Parathyroid adenoma (tissue), 2 donors: ENCODE results near the gene PGRMC1.

Experiments used
- H2AFZ ChIP-seq: fragments of 300-600 bp; sonication (generic); one replicate; pipeline ENCODE4 v1.7.0; 2017; ENCODE audit warnings: antibody characterized with exemption, mild to moderate bottlenecking
- H3K27ac ChIP-seq: fragments of 300-600 bp; sonication (generic); one replicate; pipeline ENCODE4 v1.7.0; 2017
- H3K27me3 ChIP-seq: fragments of 300-600 bp; sonication (generic); one replicate; pipeline ENCODE4 v1.7.0; 2017; ENCODE audit warnings: low read length; ENCODE audit not compliant: control insufficient read depth, insufficient read depth
- H3K36me3 ChIP-seq: fragments of 300-600 bp; sonication (generic); one replicate; pipeline ENCODE4 v1.7.0; 2017; ENCODE audit warnings: low read length; ENCODE audit not compliant: control insufficient read depth, insufficient read depth
- H3K4me1 ChIP-seq: fragments of 300-600 bp; sonication (generic); one replicate; pipeline ENCODE4 v1.7.0; 2017; ENCODE audit warnings: control low read depth
- H3K4me2 ChIP-seq: fragments of 300-600 bp; sonication (generic); one replicate; pipeline ENCODE4 v1.7.0; 2017; ENCODE audit warnings: low read length
- H3K4me3 ChIP-seq: fragments of 300-600 bp; sonication (generic); one replicate; pipeline ENCODE4 v1.7.0; 2017; ENCODE audit warnings: low read depth, low read length
- H3K79me2 ChIP-seq: fragments of 300-600 bp; sonication (generic); one replicate; pipeline ENCODE4 v1.7.0; 2017; ENCODE audit warnings: control low read depth
- H3K9ac ChIP-seq: fragments of 300-600 bp; sonication (generic); one replicate; pipeline ENCODE4 v1.7.0; 2017; ENCODE audit warnings: mild to moderate bottlenecking
- H3K9me3 ChIP-seq: fragments of 300-600 bp; sonication (generic); one replicate; pipeline ENCODE4 v1.7.0; 2017; ENCODE audit warnings: low read length; ENCODE audit not compliant: control insufficient read depth
- CTCF ChIP-seq: fragments of 300-600 bp; sonication (generic); IDR thresholded peaks from one replicate; pipeline ENCODE4 v1.7.0; 2017; ENCODE audit warnings: antibody characterized with exemption, mild to moderate bottlenecking
- donor health status: primary hyperparathyroidism.

Gene PGRMC1

GRCh38 chrX:119223783-119224182 is 12.3 kb upstream of the PGRMC1 start:
- Histone ChIP-seq H3K27me3 (no peaks in the 10 kb centered on the region), H3K9me3 (no peaks in the 10 kb centered on the region), H3K4me1 (no peaks in the 10 kb centered on the region), H3K4me3 (no peak overlapping the region), H3K79me2 (no peaks in the 10 kb centered on the region), H3K9ac (no peak overlapping the region), H3K27ac (no peak overlapping the region), H3K4me2 (no peak overlapping the region), H3K36me3 (no peaks in the 10 kb centered on the region), H2AFZ (no peak overlapping the region)
- no peak for TF ChIP-seq CTCF

GRCh38 chrX:119226446-119226845 is 9.6 kb upstream of the PGRMC1 start:
- no peak for TF ChIP-seq CTCF
- Histone ChIP-seq H3K79me2 (no peaks in the 10 kb centered on the region), H3K9ac (no peak overlapping the region)

DNA sequence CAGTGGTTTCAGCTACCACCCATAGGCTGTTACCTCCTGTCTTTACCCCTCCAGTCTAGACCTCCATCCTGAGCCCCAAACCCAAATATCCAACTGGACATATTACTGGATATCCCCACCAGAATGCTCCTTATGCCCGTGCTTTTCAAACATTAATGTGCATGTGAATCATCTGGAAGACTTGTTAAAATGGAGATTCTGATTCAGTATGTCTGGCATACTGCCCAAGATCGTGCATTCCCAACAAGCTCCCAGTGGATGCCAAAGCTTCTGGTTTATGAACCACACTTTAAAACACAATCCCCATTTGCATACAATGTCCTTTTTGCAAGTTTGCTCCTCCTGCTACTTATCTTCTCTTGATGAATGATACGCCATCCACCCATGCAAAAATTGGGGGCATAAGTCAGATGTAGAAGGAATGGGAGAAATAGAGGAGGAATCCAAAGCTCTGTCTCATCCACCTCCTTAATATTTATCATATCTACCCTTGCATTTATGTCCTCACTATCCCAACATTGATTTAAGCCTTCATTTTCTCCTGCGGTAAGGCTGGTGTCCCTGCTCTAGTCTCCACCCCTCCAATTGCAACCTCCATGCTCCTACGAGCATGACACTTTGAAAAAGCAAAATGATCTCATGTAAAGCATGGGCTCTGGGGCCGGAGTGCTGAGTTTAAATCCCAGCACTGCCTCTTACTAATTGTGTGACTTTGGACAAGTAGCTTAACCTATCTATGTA is 7.4 kb upstream of the PGRMC1 start:
- H2AFZ ChIP-seq, result no peak overlapping the region
- no peaks in the 10 kb centered on the region for H3K9me3 ChIP-seq
- H3K4me1 ChIP-seq, result no peaks in the 10 kb centered on the region
- H3K9ac ChIP-seq, result no peak overlapping the region
- TF ChIP-seq CTCF, result no peak
- no peaks in the 10 kb centered on the region for H3K79me2 ChIP-seq
- H3K4me2 ChIP-seq, result no peak overlapping the region
- no peak overlapping the region for H3K4me3 ChIP-seq
- no peaks in the 10 kb centered on the region for H3K27me3 ChIP-seq
- no peaks in the 10 kb centered on the region for H3K36me3 ChIP-seq
- no peak overlapping the region for H3K27ac ChIP-seq

More at GRCh38 chrX:119226446-119226845, 9.6 kb upstream of the PGRMC1 start:
- Histone ChIP-seq H2AFZ (no peak overlapping the region), H3K4me2 (no peak overlapping the region), H3K27ac (no peak overlapping the region), H3K4me1 (no peaks in the 10 kb centered on the region), H3K9me3 (no peaks in the 10 kb centered on the region), H3K4me3 (no peak overlapping the region), H3K27me3 (no peaks in the 10 kb centered on the region), H3K36me3 (no peaks in the 10 kb centered on the region)

DNA sequence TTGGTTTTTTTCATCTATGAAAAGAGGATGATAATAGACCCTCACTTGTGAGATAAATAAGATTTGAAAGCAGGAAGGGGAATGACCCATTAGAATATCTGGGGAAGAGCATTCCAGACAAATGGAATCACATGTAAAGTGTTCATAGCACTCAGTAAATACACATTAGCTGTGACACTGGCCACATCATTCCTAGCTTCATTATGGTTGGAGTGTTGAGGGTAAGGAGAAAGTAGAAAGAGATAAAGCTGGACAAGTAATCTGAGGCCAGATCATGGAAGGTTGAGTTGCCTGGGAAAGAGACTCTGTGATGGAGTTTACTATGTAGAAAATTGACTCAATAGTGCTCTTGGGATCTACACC is 6.9 kb upstream of the PGRMC1 start:
- no peak for TF ChIP-seq CTCF
- no peaks in the 10 kb centered on the region for H3K36me3 ChIP-seq

GRCh38 chrX:119230850-119231249 is 5.2 kb upstream of the PGRMC1 start:
- Histone ChIP-seq H3K9me3 (no peaks in the 10 kb centered on the region), H3K27ac (no peak overlapping the region), H3K4me1 (no peaks in the 10 kb centered on the region), H3K4me2 (no peak overlapping the region), H3K79me2 (no peaks in the 10 kb centered on the region), H2AFZ (no peak overlapping the region), H3K4me3 (no peak overlapping the region), H3K36me3 (no peaks in the 10 kb centered on the region), H3K27me3 (no peaks in the 10 kb centered on the region), H3K9ac (no peak overlapping the region)
- no peak for TF ChIP-seq CTCF

More for the DNA sequence above, 6.9 kb upstream of the PGRMC1 start:
- no peaks in the 10 kb centered on the region for H3K9me3 ChIP-seq
- H3K4me3 ChIP-seq, result no peak overlapping the region
- no peaks in the 10 kb centered on the region for H3K27me3 ChIP-seq
- no peak overlapping the region for H2AFZ ChIP-seq
- no peak overlapping the region for H3K9ac ChIP-seq
- H3K4me1 ChIP-seq, result no peaks in the 10 kb centered on the region
- no peak overlapping the region for H3K4me2 ChIP-seq
- H3K27ac ChIP-seq, result no peak overlapping the region
- H3K79me2 ChIP-seq, result no peaks in the 10 kb centered on the region
